Astrocyte (in vitro differentiated cells and primary cell): ENCODE results near the gene PIP4K2A. TPM values are rescaled to one million over a fixed set of nuclear protein-coding genes. Genes with fewer than 3 reads are reported as not detected.
"Not testable (repeated sequence)": the region's sequence is repeated elsewhere in the genome, so short reads cannot be mapped to it uniquely, and the experiment has no call there.

Experiments used
- DNase-seq: peaks from one replicate; pipeline ENCODE4 v3.0.0-alpha.2; 2010; ENCODE audit warnings: low read depth
- FAIRE-seq: peaks from 2 replicates; lab custom pipeline; 2011; peaks lifted over from hg19 to GRCh38; lab: Jason Lieb, UNC
- H2AFZ ChIP-seq: 2 replicates; pipeline ENCODE4 v1.6.0; 2012; ENCODE audit warnings: low read depth, low read length, inconsistent platforms
- H3K27ac ChIP-seq: 2 replicates; pipeline ENCODE4 v1.5.1; 2011; ENCODE audit warnings: low read depth, low read length, inconsistent platforms
- H3K27me3 ChIP-seq: 2 replicates; pipeline ENCODE4 v1.6.0; 2011; ENCODE audit warnings: low read length, inconsistent platforms; ENCODE audit not compliant: insufficient read depth
- H3K36me3 ChIP-seq: 2 replicates; pipeline ENCODE4 v1.5.1; 2011; ENCODE audit warnings: low read length, inconsistent platforms; ENCODE audit not compliant: insufficient read depth
- H3K4me1 ChIP-seq: 2 replicates; pipeline ENCODE4 v1.5.1; 2011; ENCODE audit warnings: low read length, inconsistent platforms; ENCODE audit not compliant: insufficient read depth
- H3K4me2 ChIP-seq: 2 replicates; pipeline ENCODE4 v1.6.0; 2012; ENCODE audit warnings: low read length, inconsistent platforms
- H3K4me3 ChIP-seq: 2 replicates; pipeline ENCODE4 v1.5.1; 2011; ENCODE audit warnings: low read depth, mild to moderate bottlenecking, low read length, inconsistent platforms; ENCODE audit not compliant: insufficient read depth
- H3K79me2 ChIP-seq: 2 replicates; pipeline ENCODE4 v1.6.0; 2012; ENCODE audit warnings: mild to moderate bottlenecking, low read length, inconsistent platforms; ENCODE audit not compliant: insufficient read depth
- H3K9ac ChIP-seq: 2 replicates; pipeline ENCODE4 v1.6.0; 2012; ENCODE audit warnings: mild to moderate bottlenecking, low read length, inconsistent platforms
- H3K9me3 ChIP-seq: 2 replicates; pipeline ENCODE4 v1.5.1; 2012; ENCODE audit warnings: low read depth, mild to moderate bottlenecking, low read length, inconsistent platforms; ENCODE audit not compliant: insufficient read depth
- H4K20me1 ChIP-seq: 2 replicates; pipeline ENCODE4 v1.6.0; 2012; ENCODE audit warnings: low read length, inconsistent platforms; ENCODE audit not compliant: insufficient read depth
- H3K27ac Mint-ChIP-seq: one replicate; pipeline ENCODE4 v1.8.0; 2021; ENCODE audit warnings: mild to moderate bottlenecking, mixed read lengths; ENCODE audit not compliant: unreplicated experiment
- H3K27me3 Mint-ChIP-seq: one replicate; pipeline ENCODE4 v1.8.0; 2021; ENCODE audit warnings: low read depth, mixed read lengths; ENCODE audit not compliant: unreplicated experiment
- H3K36me3 Mint-ChIP-seq: one replicate; pipeline ENCODE4 v1.8.0; 2021; ENCODE audit warnings: low read depth, mixed read lengths; ENCODE audit not compliant: unreplicated experiment
- H3K4me1 Mint-ChIP-seq: one replicate; pipeline ENCODE4 v1.8.0; 2021; ENCODE audit warnings: low read depth, mixed read lengths; ENCODE audit not compliant: unreplicated experiment
- H3K4me3 Mint-ChIP-seq: one replicate; pipeline ENCODE4 v1.8.0; 2021; ENCODE audit warnings: mild to moderate bottlenecking, moderate library complexity, mixed read lengths; ENCODE audit not compliant: unreplicated experiment
- H3K9me3 Mint-ChIP-seq: one replicate; pipeline ENCODE4 v1.8.0; 2021; ENCODE audit warnings: mild to moderate bottlenecking, mixed read lengths; ENCODE audit not compliant: unreplicated experiment
- EZH2 ChIP-seq: IDR thresholded peaks from 2 replicates; pipeline ENCODE4 v1.6.1; 2012; ENCODE audit warnings: mild to moderate bottlenecking, low read length, inconsistent platforms; ENCODE audit not compliant: insufficient read depth
- total RNA-seq: library from RNA; stranded (reverse); gene quantifications from 2 replicates; pipeline ENCODE4 v1.2.1, GENCODE V29; 2021
- TF ChIP-seq, protein P1 (sequence below): IDR thresholded peaks from 2 replicates; pipeline ENCODE4 v1.5.1; 2011; ENCODE audit warnings: low read depth, mild to moderate bottlenecking, inconsistent platforms, low read length, moderate library complexity; ENCODE audit not compliant: insufficient read depth

PIP4K2A gene
- total RNA-seq, 1 donor from 2014 or later = 36.8 TPM

DNA sequence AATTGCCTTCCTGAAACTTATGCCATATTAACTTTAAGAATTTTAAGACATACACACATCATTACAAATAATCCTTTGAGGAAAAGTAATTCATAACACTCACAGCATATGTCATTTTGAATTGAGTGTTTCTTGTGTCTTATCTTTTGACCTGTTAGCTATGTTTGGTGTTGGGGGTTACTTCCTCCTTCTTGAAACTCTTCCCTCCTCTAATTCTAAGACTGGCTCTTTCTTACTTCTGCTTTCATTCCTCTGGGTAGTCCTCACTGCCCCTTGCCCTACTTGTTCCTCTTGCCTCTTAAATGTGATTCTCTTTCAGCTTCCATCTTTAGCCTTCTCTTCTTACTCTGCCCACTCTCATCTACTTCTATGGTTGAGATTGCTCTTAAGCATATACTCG is 28.3 kb upstream of the PIP4K2A start:
- no peak overlapping the region for H3K27ac ChIP-seq
- H3K4me3 Mint-ChIP-seq = no peak overlapping the region
- no peak overlapping the region for H2AFZ ChIP-seq
- no peak for DNase-seq
- FAIRE-seq = no peak
- no peak overlapping the region for H3K9ac ChIP-seq
- H3K4me1 Mint-ChIP-seq = peaks cover 1% of the 10 kb centered on the region
- no peaks in the 10 kb centered on the region for H3K27me3 ChIP-seq
- no peaks in the 10 kb centered on the region for H3K79me2 ChIP-seq
- TF ChIP-seq, protein P1, sequence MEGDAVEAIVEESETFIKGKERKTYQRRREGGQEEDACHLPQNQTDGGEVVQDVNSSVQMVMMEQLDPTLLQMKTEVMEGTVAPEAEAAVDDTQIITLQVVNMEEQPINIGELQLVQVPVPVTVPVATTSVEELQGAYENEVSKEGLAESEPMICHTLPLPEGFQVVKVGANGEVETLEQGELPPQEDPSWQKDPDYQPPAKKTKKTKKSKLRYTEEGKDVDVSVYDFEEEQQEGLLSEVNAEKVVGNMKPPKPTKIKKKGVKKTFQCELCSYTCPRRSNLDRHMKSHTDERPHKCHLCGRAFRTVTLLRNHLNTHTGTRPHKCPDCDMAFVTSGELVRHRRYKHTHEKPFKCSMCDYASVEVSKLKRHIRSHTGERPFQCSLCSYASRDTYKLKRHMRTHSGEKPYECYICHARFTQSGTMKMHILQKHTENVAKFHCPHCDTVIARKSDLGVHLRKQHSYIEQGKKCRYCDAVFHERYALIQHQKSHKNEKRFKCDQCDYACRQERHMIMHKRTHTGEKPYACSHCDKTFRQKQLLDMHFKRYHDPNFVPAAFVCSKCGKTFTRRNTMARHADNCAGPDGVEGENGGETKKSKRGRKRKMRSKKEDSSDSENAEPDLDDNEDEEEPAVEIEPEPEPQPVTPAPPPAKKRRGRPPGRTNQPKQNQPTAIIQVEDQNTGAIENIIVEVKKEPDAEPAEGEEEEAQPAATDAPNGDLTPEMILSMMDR = no peak
- no peak for TF ChIP-seq EZH2
- no peaks in the 10 kb centered on the region for H3K27me3 Mint-ChIP-seq
- H3K36me3 ChIP-seq = no peaks in the 10 kb centered on the region
- H4K20me1 ChIP-seq = no peaks in the 10 kb centered on the region
- H3K4me1 ChIP-seq = no peaks in the 10 kb centered on the region
- H3K9me3 ChIP-seq = no peaks in the 10 kb centered on the region
- no peak overlapping the region for H3K27ac Mint-ChIP-seq
- H3K4me2 ChIP-seq = no peak overlapping the region
- H3K9me3 Mint-ChIP-seq = peaks cover 5% of the 10 kb centered on the region
- H3K36me3 Mint-ChIP-seq = no peaks in the 10 kb centered on the region
- no peak overlapping the region for H3K4me3 ChIP-seq

GRCh38 chr10:22741631-22742030 is 27.3 kb upstream of the PIP4K2A start:
- not testable (repeated sequence) for FAIRE-seq, H3K36me3 ChIP-seq, H3K27me3 ChIP-seq, H3K27ac ChIP-seq, H3K4me3 ChIP-seq, H3K79me2 ChIP-seq, H3K9me3 ChIP-seq, H3K9me3 Mint-ChIP-seq, H3K36me3 Mint-ChIP-seq, H3K27ac Mint-ChIP-seq, H3K9ac ChIP-seq, H3K4me1 Mint-ChIP-seq, H2AFZ ChIP-seq, H4K20me1 ChIP-seq, H3K27me3 Mint-ChIP-seq, H3K4me1 ChIP-seq, H3K4me3 Mint-ChIP-seq, H3K4me2 ChIP-seq
- peak; percentile 9 for DNase-seq

DNA sequence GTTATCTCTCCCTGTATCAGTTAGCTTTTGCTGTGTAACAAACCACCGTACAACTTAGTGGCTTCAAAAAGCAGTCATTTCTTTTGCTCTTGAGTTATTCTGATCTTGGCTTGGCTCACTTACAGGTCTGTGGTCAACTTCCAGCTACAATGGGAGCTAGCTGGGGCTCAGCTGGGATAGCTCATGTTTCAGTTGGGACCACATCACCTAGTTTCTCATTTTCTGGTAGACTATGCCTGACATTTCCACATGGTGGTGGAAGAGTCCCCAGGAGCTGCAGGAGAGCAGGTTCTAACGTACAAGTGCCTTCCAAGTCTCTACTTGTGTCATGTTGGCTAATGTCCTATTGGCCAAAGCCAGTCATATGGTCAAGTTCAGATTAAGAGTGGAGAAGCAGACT is 25.8 kb upstream of the PIP4K2A start:
- no peak overlapping the region for H3K9ac ChIP-seq
- no peaks in the 10 kb centered on the region for H3K27me3 ChIP-seq
- H3K4me2 ChIP-seq = no peak overlapping the region
- H3K27me3 Mint-ChIP-seq = no peaks in the 10 kb centered on the region
- no peaks in the 10 kb centered on the region for H3K36me3 Mint-ChIP-seq
- H2AFZ ChIP-seq = no peak overlapping the region
- H3K4me3 ChIP-seq = no peak overlapping the region
- H3K27ac ChIP-seq = no peak overlapping the region
- H3K9me3 ChIP-seq = no peaks in the 10 kb centered on the region
- no peaks in the 10 kb centered on the region for H3K79me2 ChIP-seq
- no peak overlapping the region for H3K27ac Mint-ChIP-seq
- H4K20me1 ChIP-seq = no peaks in the 10 kb centered on the region
- no peaks in the 10 kb centered on the region for H3K36me3 ChIP-seq
- no peaks in the 10 kb centered on the region for H3K4me1 ChIP-seq
- DNase-seq (peak; percentile 73), FAIRE-seq (no peak)
- peaks cover 5% of the 10 kb centered on the region for H3K9me3 Mint-ChIP-seq
- TF ChIP-seq, protein P1 = no peak
- no peak for TF ChIP-seq EZH2
- no peak overlapping the region for H3K4me3 Mint-ChIP-seq
- H3K4me1 Mint-ChIP-seq = peaks cover 1% of the 10 kb centered on the region
